HL-60/S4 (cell line): ENCODE data around the gene CLEC4G.
"Not testable (repeated sequence)": the region's sequence is repeated elsewhere in the genome, so short reads cannot be mapped to it uniquely, and the experiment has no call there.

Source experiments
- in situ Hi-C: fragments of 300-500 bp; cut with MboI; formaldehyde crosslinking; loops from 2 replicates; pipeline ENCODE4 v1.14.3; 2022; ENCODE audit warnings: low sequenced_read_pairs

Gene CLEC4G

GRCh38 chr19:7746903-7747884, 15.3 kb upstream of the CLEC4G start, which contains the start of gene CD209:
Gene CD209, minus strand, starts transcription at chr19:7747534. Its CDS starts 23 bp downstream, at chr19:7747511.
- in situ Hi-C loops: no loop called here

GRCh38 chr19:7746306-7746705, 14.4 kb upstream of the CLEC4G start:
- in situ Hi-C loops: not testable (repeated sequence)

GRCh38 chr19:7744871-7745650, 13.2 kb upstream of the CLEC4G start:
- in situ Hi-C loops: no loop called here

GRCh38 chr19:7744199-7744786, 12.4 kb upstream of the CLEC4G start:
- in situ Hi-C loops: no loop called here

- in situ Hi-C loops: no loop called here
Measured at GRCh38 chr19:7743425-7743841, 11.5 kb upstream of the CLEC4G start.

GRCh38 chr19:7742991-7743390, 11.1 kb upstream of the CLEC4G start:
- in situ Hi-C loops: no loop called here

GRCh38 chr19:7742575-7742974, 10.7 kb upstream of the CLEC4G start:
- in situ Hi-C loops: no loop called here

GRCh38 chr19:7740682-7741054, 8.8 kb upstream of the CLEC4G start:
- in situ Hi-C loops: no loop called here

GRCh38 chr19:7739801-7740681, 8.1 kb upstream of the CLEC4G start:
- in situ Hi-C loops: no loop called here

- in situ Hi-C loops: no loop called here
Measured at GRCh38 chr19:7739211-7739755, 7.4 kb upstream of the CLEC4G start.

- in situ Hi-C loops: no loop called here
Measured at GRCh38 chr19:7738023-7738422, 6.1 kb upstream of the CLEC4G start.

GRCh38 chr19:7737215-7737614, 5.3 kb upstream of the CLEC4G start:
- in situ Hi-C loops: no loop called here

GRCh38 chr19:7736148-7736547, 4.2 kb upstream of the CLEC4G start:
- in situ Hi-C loops: no loop called here

- in situ Hi-C loops: no loop called here
Measured at GRCh38 chr19:7734220-7735203, 2.6 kb upstream of the CLEC4G start.

- in situ Hi-C loops: no loop called here
Measured at GRCh38 chr19:7733376-7733775, 1.5 kb upstream of the CLEC4G start.

- in situ Hi-C loops: no loop called here
Measured at GRCh38 chr19:7731615-7732014, 295 bp downstream of the CLEC4G start.

GRCh38 chr19:7731218-7731595, 703 bp downstream of the CLEC4G start:
- in situ Hi-C loops: no loop called here

GRCh38 chr19:7730286-7731217, 1.4 kb downstream of the CLEC4G start:
- in situ Hi-C loops: no loop called here
